ENCODE measurements around the gene NAV3. TPM values are rescaled to one million over a fixed set of nuclear protein-coding genes. Genes with fewer than 3 reads are reported as not detected.
A peak's percentile ranks its signal among the peaks of the same experiment; 100 is the strongest.

The NAV3 gene
- total RNA-seq, 4 donors from 2014 or later, result 4.6 to 10.7 (median 6.6) TPM

- no peaks in the 10 kb centered on the region for H3K4me1 ChIP-seq
- no peak for ATAC-seq
- no peaks in the 10 kb centered on the region for H3K27me3 ChIP-seq
- H3K27ac ChIP-seq, result no peak overlapping the region
- TF ChIP-seq CTCF (IDR thresholded peaks at IDR 0.05), result peak; percentile 33 to 63 (median 42)
- no peak for TF ChIP-seq POLR2A (IDR thresholded peaks at IDR 0.05)
- TF ChIP-seq POLR2AphosphoS5 (IDR thresholded peaks at IDR 0.05), result no peak
- TF ChIP-seq EP300 (IDR thresholded peaks at IDR 0.05), result no peak
- no peak overlapping the region for H3K4me3 ChIP-seq
- H3K9me3 ChIP-seq, result no peaks in the 10 kb centered on the region
- no peaks in the 10 kb centered on the region for H3K36me3 ChIP-seq
These were observed 315.7 kb downstream of the NAV3 start for GRCh38 chr12:78146365-78146772.

- Histone ChIP-seq H3K9me3 (no peaks in the 10 kb centered on the region), H3K4me3 (no peak overlapping the region), H3K36me3 (no peaks in the 10 kb centered on the region), H3K27me3 (no peaks in the 10 kb centered on the region), H3K27ac (no peak overlapping the region), H3K4me1 (no peaks in the 10 kb centered on the region)
- ATAC-seq, result no peak
- no peak for TF ChIP-seq POLR2AphosphoS5 (IDR thresholded peaks at IDR 0.05)
- no peak for TF ChIP-seq POLR2A (IDR thresholded peaks at IDR 0.05)
- TF ChIP-seq EP300 (IDR thresholded peaks at IDR 0.05), result no peak
- no peak for TF ChIP-seq CTCF (IDR thresholded peaks at IDR 0.05)
- 69 to 71% methylated on average over 1 to 2 of the region's 2 CpGs for WGBS, 2 donors (ENCODE audit: low coverage in 1 of 2)
These were observed 318.8 kb downstream of the NAV3 start for GRCh38 chr12:78149459-78149858.

GRCh38 chr12:78155546-78155945, 324.9 kb downstream of the NAV3 start:
- Histone ChIP-seq H3K27me3 (no peaks in the 10 kb centered on the region), H3K4me3 (no peak overlapping the region), H3K36me3 (no peaks in the 10 kb centered on the region), H3K4me1 (no peaks in the 10 kb centered on the region), H3K9me3 (no peaks in the 10 kb centered on the region), H3K27ac (no peak overlapping the region)
- 82 to 90% methylated on average over 1 of the region's 1 CpG for WGBS, 2 donors (ENCODE audit: low coverage in 1 of 2)
- ATAC-seq, result no peak
- no peak for TF ChIP-seq CTCF (IDR thresholded peaks at IDR 0.05)
- no peak for TF ChIP-seq POLR2AphosphoS5 (IDR thresholded peaks at IDR 0.05)
- TF ChIP-seq EP300 (IDR thresholded peaks at IDR 0.05), result no peak
- no peak for TF ChIP-seq POLR2A (IDR thresholded peaks at IDR 0.05)

- Histone ChIP-seq H3K36me3 (no peaks in the 10 kb centered on the region), H3K4me3 (no peak overlapping the region), H3K9me3 (no peaks in the 10 kb centered on the region), H3K27ac (no peak overlapping the region), H3K27me3 (no peaks in the 10 kb centered on the region), H3K4me1 (no peaks in the 10 kb centered on the region)
- ATAC-seq, result no peak
- TF ChIP-seq CTCF (IDR thresholded peaks at IDR 0.05), result no peak
- TF ChIP-seq EP300 (IDR thresholded peaks at IDR 0.05), result no peak
- no peak for TF ChIP-seq POLR2A (IDR thresholded peaks at IDR 0.05)
These were observed 326.1 kb downstream of the NAV3 start for GRCh38 chr12:78156751-78157150.

- 30 to 100% methylated on average over 1 of the region's 1 CpG for WGBS, 2 donors (ENCODE audit: low coverage in 1 of 2)
- TF ChIP-seq POLR2A (IDR thresholded peaks at IDR 0.05) (no peak), POLR2AphosphoS5 (IDR thresholded peaks at IDR 0.05) (no peak), EP300 (IDR thresholded peaks at IDR 0.05) (no peak), CTCF (IDR thresholded peaks at IDR 0.05) (no peak)
- H3K4me1 ChIP-seq, result no peaks in the 10 kb centered on the region
- H3K36me3 ChIP-seq, result no peaks in the 10 kb centered on the region
- no peak overlapping the region for H3K4me3 ChIP-seq
- no peak overlapping the region for H3K27ac ChIP-seq
- H3K27me3 ChIP-seq, result no peaks in the 10 kb centered on the region
- no peaks in the 10 kb centered on the region for H3K9me3 ChIP-seq
- no peak for ATAC-seq
These were observed 326.5 kb downstream of the NAV3 start for GRCh38 chr12:78157199-78157598.

All from gastroesophageal sphincter (tissue), 4 donors.